ENCODE measurements around the gene CCDC102A. TPM values are rescaled to one million over a fixed set of nuclear protein-coding genes. Genes with fewer than 3 reads are reported as not detected.

CCDC102A gene
- total RNA-seq, 4 donors from 2014 or later, result 7.1 to 11.5 (median 8.5) TPM

- TF ChIP-seq EP300 (IDR thresholded peaks at IDR 0.05) (no peak), POLR2AphosphoS5 (IDR thresholded peaks at IDR 0.05) (no peak), CTCF (IDR thresholded peaks at IDR 0.05) (no peak), POLR2A (IDR thresholded peaks at IDR 0.05) (no peak)
- peak overlapping the region; percentile 49 for H3K4me3 ChIP-seq
- DNase-seq (ENCODE audit: low spot score in 2 of 2), result no peak
- peaks cover 67% of the 10 kb centered on the region for H3K4me1 ChIP-seq
- no peak overlapping the region for H3K27ac ChIP-seq
- no peaks in the 10 kb centered on the region for H3K9me3 ChIP-seq
- peaks cover 7% of the 10 kb centered on the region for H3K36me3 ChIP-seq
- no peaks in the 10 kb centered on the region for H3K27me3 ChIP-seq
- 47% methylated on average over 13 of the region's 15 CpGs for WGBS
Measured at GRCh38 chr16:57479976-57480753, 56.2 kb downstream of the CCDC102A start.

GRCh38 chr16:57479205-57479975 lies 57.0 kb downstream of the CCDC102A start:
- Histone ChIP-seq H3K4me3 (peak overlapping the region; percentile 49), H3K36me3 (peaks cover 15% of the 10 kb centered on the region), H3K9me3 (no peaks in the 10 kb centered on the region), H3K4me1 (peaks cover 60% of the 10 kb centered on the region), H3K27ac (no peak overlapping the region), H3K27me3 (no peaks in the 10 kb centered on the region)
- DNase-seq (ENCODE audit: low spot score in 2 of 2), result peak in 1 of 2 donors; percentile 65
- TF ChIP-seq CTCF (IDR thresholded peaks at IDR 0.05) (no peak), POLR2AphosphoS5 (IDR thresholded peaks at IDR 0.05) (no peak), EP300 (IDR thresholded peaks at IDR 0.05) (no peak), POLR2A (IDR thresholded peaks at IDR 0.05) (no peak)
- 18% methylated on average over 20 of the region's 36 CpGs for WGBS

- Histone ChIP-seq H3K4me1 (peaks cover 52% of the 10 kb centered on the region), H3K27me3 (no peaks in the 10 kb centered on the region), H3K36me3 (peaks cover 23% of the 10 kb centered on the region), H3K4me3 (peak overlapping the region; percentile 49), H3K9me3 (no peaks in the 10 kb centered on the region), H3K27ac (no peak overlapping the region)
- 65% methylated on average over 13 of the region's 15 CpGs for WGBS
- no peak for DNase-seq (ENCODE audit: low spot score in 2 of 2)
- TF ChIP-seq POLR2A (IDR thresholded peaks at IDR 0.05) (no peak), CTCF (IDR thresholded peaks at IDR 0.05) (no peak), EP300 (IDR thresholded peaks at IDR 0.05) (no peak), POLR2AphosphoS5 (IDR thresholded peaks at IDR 0.05) (no peak)
Measured at GRCh38 chr16:57478396-57479204, 57.8 kb downstream of the CCDC102A start.

- no peaks in the 10 kb centered on the region for H3K27me3 ChIP-seq
- H3K36me3 ChIP-seq, result peaks cover 30% of the 10 kb centered on the region
- H3K9me3 ChIP-seq, result no peaks in the 10 kb centered on the region
- WGBS, result 65% methylated on average over 8 of the region's 9 CpGs
- DNase-seq (ENCODE audit: low spot score in 2 of 2), result peak in 1 of 2 donors; percentile 71
- H3K27ac ChIP-seq, result no peak overlapping the region
- TF ChIP-seq POLR2AphosphoS5 (IDR thresholded peaks at IDR 0.05), result no peak
- H3K4me3 ChIP-seq, result no peak overlapping the region
- H3K4me1 ChIP-seq, result peaks cover 47% of the 10 kb centered on the region
Measured at GRCh38 chr16:57477531-57478202, 58.7 kb downstream of the CCDC102A start.

Measured in suprapubic skin (tissue), 4 donors.